ENCODE measurements around the gene PDYN.
"Not testable (repeated sequence)": the region's sequence is repeated elsewhere in the genome, so short reads cannot be mapped to it uniquely, and the experiment has no call there.

The PDYN gene

DNA sequence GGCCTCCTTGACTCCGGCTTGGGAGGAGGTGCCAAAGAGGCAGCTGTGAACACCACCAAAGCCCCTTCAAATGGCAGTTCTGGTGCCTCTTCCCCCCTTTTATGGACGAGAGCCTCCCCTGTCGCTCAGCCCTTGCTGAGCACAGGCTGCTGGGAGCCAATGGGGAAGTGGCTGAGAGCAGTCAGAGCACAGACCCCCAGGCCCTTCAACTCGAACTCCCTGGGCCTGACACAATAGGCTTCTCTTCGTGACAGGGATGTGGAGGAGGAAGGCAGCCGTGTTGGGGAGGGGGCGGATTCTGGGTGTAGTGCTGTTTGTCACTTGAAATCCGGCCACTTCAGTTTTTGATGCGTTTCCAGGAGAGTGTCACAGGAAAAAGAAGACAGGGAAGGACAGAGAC is at the start of gene PDYN:
Gene PDYN, minus strand, starts transcription at position 73 of the 400 bp plus-strand sequence. CDS start 10,974 bp downstream, outside the sequence.
- Histone ChIP-seq H3K9ac (ENCODE audit: low read depth, low read length) (no peak within 1 kb of the TSS), H3K36me3 (ENCODE audit: insufficient read depth, low read depth, low read length) (no peaks in the 10 kb centered on the region), H3K9me3 (ENCODE audit: insufficient read depth, low read depth, low read length) (no peaks in the 10 kb centered on the region), H3K4me3 (ENCODE audit: low read length) (no peak within 1 kb of the TSS), H3K27me3 (ENCODE audit: insufficient read depth, low read length) (peaks cover 29% of the 10 kb centered on the region; the same call in 1 of the 2 replicates), H3K4me1 (ENCODE audit: insufficient read depth, low read length) (peaks cover 6% of the 10 kb centered on the region; the same call in 1 of the 2 replicates), H3K27ac (ENCODE audit: low read length) (no peak within 1 kb of the TSS)

- Histone ChIP-seq H3K36me3 (ENCODE audit: insufficient read depth, low read depth, low read length) (no peaks in the 10 kb centered on the region), H3K9me3 (ENCODE audit: insufficient read depth, low read depth, low read length) (no peaks in the 10 kb centered on the region), H3K27ac (ENCODE audit: low read length) (no peak overlapping the region), H3K4me1 (ENCODE audit: insufficient read depth, low read length) (no peaks in the 10 kb centered on the region), H3K9ac (ENCODE audit: low read depth, low read length) (no peak overlapping the region), H3K4me3 (ENCODE audit: low read length) (no peak overlapping the region), H3K27me3 (ENCODE audit: insufficient read depth, low read length) (no peaks in the 10 kb centered on the region)
Measured at GRCh38 chr20:2042400-2042799, 48.5 kb upstream of the PDYN start.

GRCh38 chr20:2038161-2038560 is 44.3 kb upstream of the PDYN start:
- Histone ChIP-seq H3K9me3 (ENCODE audit: insufficient read depth, low read depth, low read length) (no peaks in the 10 kb centered on the region), H3K9ac (ENCODE audit: low read depth, low read length) (no peak overlapping the region), H3K36me3 (ENCODE audit: insufficient read depth, low read depth, low read length) (no peaks in the 10 kb centered on the region), H3K27ac (ENCODE audit: low read length) (no peak overlapping the region), H3K4me3 (ENCODE audit: low read length) (no peak overlapping the region), H3K27me3 (ENCODE audit: insufficient read depth, low read length) (no peaks in the 10 kb centered on the region; the same call in 1 of the 2 replicates), H3K4me1 (ENCODE audit: insufficient read depth, low read length) (no peaks in the 10 kb centered on the region)

GRCh38 chr20:2037296-2037914 is 43.5 kb upstream of the PDYN start:
- Histone ChIP-seq H3K27ac (ENCODE audit: low read length) (no peak overlapping the region), H3K27me3 (ENCODE audit: insufficient read depth, low read length) (no peaks in the 10 kb centered on the region; the same call in 1 of the 2 replicates), H3K9me3 (ENCODE audit: insufficient read depth, low read depth, low read length) (no peaks in the 10 kb centered on the region), H3K9ac (ENCODE audit: low read depth, low read length) (no peak overlapping the region), H3K36me3 (ENCODE audit: insufficient read depth, low read depth, low read length) (no peaks in the 10 kb centered on the region), H3K4me1 (ENCODE audit: insufficient read depth, low read length) (no peaks in the 10 kb centered on the region), H3K4me3 (ENCODE audit: low read length) (no peak overlapping the region)

- H3K27ac ChIP-seq (ENCODE audit: low read length); H3K27me3 ChIP-seq (ENCODE audit: insufficient read depth, low read length); H3K4me3 ChIP-seq (ENCODE audit: low read length); H3K9me3 ChIP-seq (ENCODE audit: insufficient read depth, low read depth, low read length); H3K36me3 ChIP-seq (ENCODE audit: insufficient read depth, low read depth, low read length); H3K4me1 ChIP-seq (ENCODE audit: insufficient read depth, low read length); H3K9ac ChIP-seq (ENCODE audit: low read depth, low read length): not testable (repeated sequence)
Measured at GRCh38 chr20:2036357-2036756, 42.5 kb upstream of the PDYN start.

- H3K36me3 ChIP-seq (ENCODE audit: insufficient read depth, low read depth, low read length), result no peaks in the 10 kb centered on the region
- H3K27ac ChIP-seq (ENCODE audit: low read length), result no peak overlapping the region
- H3K4me3 ChIP-seq (ENCODE audit: low read length), result no peak overlapping the region
- no peaks in the 10 kb centered on the region for H3K4me1 ChIP-seq (ENCODE audit: insufficient read depth, low read length)
- no peak overlapping the region for H3K9ac ChIP-seq (ENCODE audit: low read depth, low read length)
- no peaks in the 10 kb centered on the region for H3K9me3 ChIP-seq (ENCODE audit: insufficient read depth, low read depth, low read length)
- no peaks in the 10 kb centered on the region; the same call in 1 of the 2 replicates for H3K27me3 ChIP-seq (ENCODE audit: insufficient read depth, low read length)
Measured at GRCh38 chr20:2032168-2032567, 38.3 kb upstream of the PDYN start.

- Histone ChIP-seq H3K27me3 (ENCODE audit: insufficient read depth, low read length) (no peaks in the 10 kb centered on the region; the same call in 1 of the 2 replicates), H3K36me3 (ENCODE audit: insufficient read depth, low read depth, low read length) (no peaks in the 10 kb centered on the region), H3K9me3 (ENCODE audit: insufficient read depth, low read depth, low read length) (no peaks in the 10 kb centered on the region), H3K9ac (ENCODE audit: low read depth, low read length) (no peak overlapping the region), H3K4me1 (ENCODE audit: insufficient read depth, low read length) (no peaks in the 10 kb centered on the region), H3K4me3 (ENCODE audit: low read length) (no peak overlapping the region), H3K27ac (ENCODE audit: low read length) (no peak overlapping the region)
Measured at GRCh38 chr20:2026514-2026913, 32.7 kb upstream of the PDYN start.

- Histone ChIP-seq H3K27ac (ENCODE audit: low read length) (no peak overlapping the region), H3K9me3 (ENCODE audit: insufficient read depth, low read depth, low read length) (no peaks in the 10 kb centered on the region), H3K9ac (ENCODE audit: low read depth, low read length) (no peak overlapping the region), H3K27me3 (ENCODE audit: insufficient read depth, low read length) (no peaks in the 10 kb centered on the region; the same call in 1 of the 2 replicates), H3K36me3 (ENCODE audit: insufficient read depth, low read depth, low read length) (no peaks in the 10 kb centered on the region), H3K4me1 (ENCODE audit: insufficient read depth, low read length) (no peaks in the 10 kb centered on the region), H3K4me3 (ENCODE audit: low read length) (no peak overlapping the region)
Measured at GRCh38 chr20:2026004-2026403, 32.1 kb upstream of the PDYN start.

DNA sequence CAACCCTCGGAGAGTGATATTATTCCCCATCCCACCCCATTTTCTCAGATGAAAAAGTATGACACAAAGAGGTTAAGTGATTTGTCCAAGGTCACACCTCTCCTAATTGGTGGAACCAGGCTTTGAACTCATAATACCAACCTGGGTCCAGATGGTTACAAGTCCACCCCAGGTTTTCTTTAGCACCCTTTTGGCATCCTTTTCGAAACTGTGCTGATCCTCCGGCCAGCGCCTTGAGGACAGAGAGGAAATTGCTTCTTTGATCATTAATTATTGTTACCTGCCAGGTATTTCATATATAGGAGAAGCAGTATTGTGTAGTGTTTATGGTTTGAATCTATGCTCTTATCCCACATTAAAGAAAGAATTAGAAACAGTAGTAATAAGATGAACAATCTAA is 29.3 kb upstream of the PDYN start:
- H3K9me3 ChIP-seq (ENCODE audit: insufficient read depth, low read depth, low read length), result no peaks in the 10 kb centered on the region
- H3K27me3 ChIP-seq (ENCODE audit: insufficient read depth, low read length), result no peaks in the 10 kb centered on the region; the same call in 1 of the 2 replicates
- no peaks in the 10 kb centered on the region for H3K36me3 ChIP-seq (ENCODE audit: insufficient read depth, low read depth, low read length)
- H3K4me1 ChIP-seq (ENCODE audit: insufficient read depth, low read length), result no peaks in the 10 kb centered on the region
- no peak overlapping the region for H3K9ac ChIP-seq (ENCODE audit: low read depth, low read length)
- no peak overlapping the region for H3K27ac ChIP-seq (ENCODE audit: low read length)
- no peak overlapping the region for H3K4me3 ChIP-seq (ENCODE audit: low read length)

DNA sequence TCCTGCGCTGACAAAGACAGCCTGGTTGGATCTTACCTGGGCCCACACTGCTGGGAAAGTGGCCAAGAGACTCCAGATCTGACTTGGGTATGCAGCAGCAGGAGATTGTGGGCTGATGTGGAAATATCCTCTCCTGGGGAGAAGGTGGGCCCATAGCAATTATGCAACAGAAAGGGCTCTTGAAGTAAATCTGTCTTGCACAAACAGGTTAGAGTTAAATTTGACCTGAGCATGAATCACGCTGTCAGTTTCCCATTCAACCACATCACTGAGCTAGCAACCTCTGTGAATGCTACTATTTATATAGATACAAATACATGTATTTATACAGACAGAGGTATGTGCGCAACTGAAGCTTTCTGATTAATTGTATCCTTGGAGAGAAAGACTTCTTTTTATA is 28.3 kb upstream of the PDYN start:
- H3K27ac ChIP-seq (ENCODE audit: low read length), result no peak overlapping the region
- no peak overlapping the region for H3K4me3 ChIP-seq (ENCODE audit: low read length)
- no peaks in the 10 kb centered on the region; the same call in 1 of the 2 replicates for H3K27me3 ChIP-seq (ENCODE audit: insufficient read depth, low read length)
- H3K9me3 ChIP-seq (ENCODE audit: insufficient read depth, low read depth, low read length), result no peaks in the 10 kb centered on the region
- H3K9ac ChIP-seq (ENCODE audit: low read depth, low read length), result no peak overlapping the region
- no peaks in the 10 kb centered on the region for H3K36me3 ChIP-seq (ENCODE audit: insufficient read depth, low read depth, low read length)
- H3K4me1 ChIP-seq (ENCODE audit: insufficient read depth, low read length), result no peaks in the 10 kb centered on the region

DNA sequence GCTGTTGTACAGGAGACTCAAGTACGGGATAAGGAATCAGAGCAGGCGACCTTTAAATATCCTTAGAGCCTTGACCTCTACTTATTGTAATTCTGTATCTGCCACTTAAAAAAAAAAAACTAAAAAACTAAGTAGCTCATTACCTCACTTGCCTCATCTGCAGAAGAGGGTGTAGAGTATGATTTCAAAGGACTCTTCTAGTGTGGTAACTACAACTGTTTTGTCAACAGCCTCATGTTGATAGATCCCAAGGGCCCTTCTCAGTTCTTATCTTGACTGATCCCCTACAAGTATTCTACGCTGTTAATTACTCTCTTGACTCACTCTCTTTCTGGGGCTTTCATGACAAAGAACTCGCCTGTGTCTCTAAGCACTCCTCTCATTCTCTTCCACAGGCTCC is 16.7 kb upstream of the PDYN start:
- no peak overlapping the region for H3K27ac ChIP-seq (ENCODE audit: low read length)
- H3K36me3 ChIP-seq (ENCODE audit: insufficient read depth, low read depth, low read length), result no peaks in the 10 kb centered on the region
- H3K9ac ChIP-seq (ENCODE audit: low read depth, low read length), result no peak overlapping the region
- H3K27me3 ChIP-seq (ENCODE audit: insufficient read depth, low read length), result peaks cover 32% of the 10 kb centered on the region
- no peak overlapping the region for H3K4me3 ChIP-seq (ENCODE audit: low read length)
- no peaks in the 10 kb centered on the region for H3K9me3 ChIP-seq (ENCODE audit: insufficient read depth, low read depth, low read length)
- peaks cover 6% of the 10 kb centered on the region; the same call in 1 of the 2 replicates for H3K4me1 ChIP-seq (ENCODE audit: insufficient read depth, low read length)

DNA sequence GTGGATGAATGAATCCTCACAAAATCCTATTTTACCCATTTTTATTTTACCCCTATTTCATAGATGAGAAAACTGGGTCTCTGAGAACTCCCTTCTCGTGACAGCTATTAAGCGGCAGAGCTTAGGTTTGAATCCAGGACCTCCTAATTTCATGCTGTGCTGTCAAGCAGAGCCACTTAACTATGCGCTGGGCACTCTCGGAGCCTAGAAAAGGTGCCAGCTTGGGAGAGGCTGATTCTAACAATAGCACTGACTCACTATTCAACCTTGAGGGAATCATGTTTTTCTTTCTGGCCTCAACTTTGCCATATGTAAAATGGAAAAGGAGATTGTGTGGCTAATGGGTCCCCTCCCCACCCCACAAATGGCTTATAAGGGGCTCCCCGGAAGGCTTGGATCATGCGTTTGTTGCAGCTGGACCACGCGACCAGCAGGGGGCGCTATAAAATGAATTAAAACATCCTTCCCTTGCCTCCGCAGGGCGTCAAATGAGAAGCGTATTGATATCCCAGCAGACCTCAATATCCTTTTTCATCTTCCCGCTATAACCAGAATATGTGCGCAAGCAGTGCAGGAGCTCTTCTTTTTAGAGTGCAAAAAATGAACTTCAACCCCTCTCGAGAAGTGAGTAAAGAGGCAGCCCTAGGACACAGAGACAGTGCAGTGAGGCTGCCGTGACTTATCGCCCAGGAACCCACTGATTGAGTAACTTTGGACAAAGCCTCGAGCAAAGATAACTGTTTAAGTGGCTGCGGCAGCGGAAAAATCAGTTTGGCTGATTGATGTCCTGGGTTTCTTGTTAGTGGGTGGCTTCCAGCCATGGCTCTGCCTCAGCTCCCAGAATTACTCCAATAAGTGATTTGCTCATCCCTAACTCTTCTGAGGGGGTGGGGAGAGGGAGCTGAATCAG is 12.8 kb upstream of the PDYN start:
- H3K9me3 ChIP-seq (ENCODE audit: insufficient read depth, low read depth, low read length), result no peaks in the 10 kb centered on the region
- peaks cover 17% of the 10 kb centered on the region; the same call in 1 of the 2 replicates for H3K4me1 ChIP-seq (ENCODE audit: insufficient read depth, low read length)
- H3K27me3 ChIP-seq (ENCODE audit: insufficient read depth, low read length), result peaks cover 32% of the 10 kb centered on the region
- no peak overlapping the region for H3K9ac ChIP-seq (ENCODE audit: low read depth, low read length)
- no peak overlapping the region for H3K4me3 ChIP-seq (ENCODE audit: low read length)
- H3K36me3 ChIP-seq (ENCODE audit: insufficient read depth, low read depth, low read length), result no peaks in the 10 kb centered on the region
- no peak overlapping the region for H3K27ac ChIP-seq (ENCODE audit: low read length)

All from iPS-20b (cell line).